GM18951 (cell line): Measurements from ENCODE around the gene EXD1.
"Not testable (repeated sequence)": the region's sequence is repeated elsewhere in the genome, so short reads cannot be mapped to it uniquely, and the experiment has no call there.

ENCODE experiments used
- POLR2A ChIP-seq: IDR thresholded peaks from 4 replicates; pipeline ENCODE4 v1.6.1; 2011; ENCODE audit warnings: mild to moderate bottlenecking; ENCODE audit not compliant: insufficient read length, insufficient read depth; ENCODE audit errors: extremely low read depth
- in situ Hi-C: fragments of 300-500 bp; cut with MboI; formaldehyde crosslinking; loops from one replicate; pipeline ENCODE4 v1.12.0; 2022; ENCODE audit warnings: low sequenced_read_pairs, mixed read lengths, inconsistent platforms; ENCODE audit not compliant: unreplicated experiment

The EXD1 gene

GRCh38 chr15:41139619-41140018, 90.9 kb downstream of the EXD1 start:
- TF ChIP-seq POLR2A = no peak
- in situ Hi-C loops = no loop called here

- in situ Hi-C loops = not testable (repeated sequence)
Measured at GRCh38 chr15:41139112-41139511, 91.4 kb downstream of the EXD1 start.

- in situ Hi-C loops = not testable (repeated sequence)
Measured at GRCh38 chr15:41135580-41135979, 95.0 kb downstream of the EXD1 start.

- TF ChIP-seq POLR2A = no peak
- in situ Hi-C loops = no loop called here
Measured at GRCh38 chr15:41133454-41133853, 97.1 kb downstream of the EXD1 start.
